Measurements from ENCODE around the gene CERS6. TPM values are rescaled to one million over a fixed set of nuclear protein-coding genes. Genes with fewer than 3 reads are reported as not detected.

CERS6 gene
- total RNA-seq, 1 donor from 2014 or later: 21.8 TPM

GRCh38 chr2:168424971-168425370, 31.1 kb upstream of the CERS6 start:
- TF ChIP-seq, protein P1, sequence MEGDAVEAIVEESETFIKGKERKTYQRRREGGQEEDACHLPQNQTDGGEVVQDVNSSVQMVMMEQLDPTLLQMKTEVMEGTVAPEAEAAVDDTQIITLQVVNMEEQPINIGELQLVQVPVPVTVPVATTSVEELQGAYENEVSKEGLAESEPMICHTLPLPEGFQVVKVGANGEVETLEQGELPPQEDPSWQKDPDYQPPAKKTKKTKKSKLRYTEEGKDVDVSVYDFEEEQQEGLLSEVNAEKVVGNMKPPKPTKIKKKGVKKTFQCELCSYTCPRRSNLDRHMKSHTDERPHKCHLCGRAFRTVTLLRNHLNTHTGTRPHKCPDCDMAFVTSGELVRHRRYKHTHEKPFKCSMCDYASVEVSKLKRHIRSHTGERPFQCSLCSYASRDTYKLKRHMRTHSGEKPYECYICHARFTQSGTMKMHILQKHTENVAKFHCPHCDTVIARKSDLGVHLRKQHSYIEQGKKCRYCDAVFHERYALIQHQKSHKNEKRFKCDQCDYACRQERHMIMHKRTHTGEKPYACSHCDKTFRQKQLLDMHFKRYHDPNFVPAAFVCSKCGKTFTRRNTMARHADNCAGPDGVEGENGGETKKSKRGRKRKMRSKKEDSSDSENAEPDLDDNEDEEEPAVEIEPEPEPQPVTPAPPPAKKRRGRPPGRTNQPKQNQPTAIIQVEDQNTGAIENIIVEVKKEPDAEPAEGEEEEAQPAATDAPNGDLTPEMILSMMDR (IDR thresholded peaks at IDR 0.05): no peak
- ATAC-seq (no peak), DNase-seq (no peak)
- Histone ChIP-seq H3K36me3 (no peaks in the 10 kb centered on the region), H3K9me3 (no peaks in the 10 kb centered on the region), H3K27me3 (ENCODE audit: low read depth) (no peaks in the 10 kb centered on the region), H3K4me1 (no peaks in the 10 kb centered on the region), H3K4me3 (no peak overlapping the region), H3K27ac (no peak overlapping the region)
- intact Hi-C loops (cut with DNase I): no loop called here

DNA sequence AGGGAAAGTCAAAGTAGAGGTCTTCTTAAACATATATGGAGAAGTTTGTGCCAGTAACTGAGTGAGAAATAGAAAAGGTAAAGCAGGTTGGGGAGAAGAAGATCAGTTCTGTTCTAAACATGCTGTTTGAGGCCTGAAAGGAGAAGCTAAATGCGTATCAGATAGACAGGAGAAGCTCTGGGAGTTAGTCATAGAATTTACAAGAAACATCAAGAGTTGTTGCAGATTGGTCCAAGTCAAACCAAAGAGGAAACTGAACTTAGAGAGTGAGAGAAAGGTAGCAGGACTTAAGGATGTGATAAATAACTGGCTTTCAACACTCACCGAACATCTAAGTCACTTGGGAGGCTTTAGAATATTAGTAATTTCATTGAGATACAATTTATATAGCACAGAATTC, 29.2 kb upstream of the CERS6 start:
- TF ChIP-seq, protein P1 (IDR thresholded peaks at IDR 0.05): no peak
- no peak for ATAC-seq
- no peak overlapping the region for H3K27ac ChIP-seq
- H3K9me3 ChIP-seq: no peaks in the 10 kb centered on the region
- no peak for DNase-seq
- H3K36me3 ChIP-seq: no peaks in the 10 kb centered on the region
- no peaks in the 10 kb centered on the region for H3K27me3 ChIP-seq (ENCODE audit: low read depth)
- no peaks in the 10 kb centered on the region for H3K4me1 ChIP-seq
- intact Hi-C loops (cut with DNase I): no loop called here
- H3K4me3 ChIP-seq: no peak overlapping the region

GRCh38 chr2:168427451-168427850, 28.6 kb upstream of the CERS6 start:
- Histone ChIP-seq H3K27me3 (ENCODE audit: low read depth) (no peaks in the 10 kb centered on the region), H3K9me3 (no peaks in the 10 kb centered on the region), H3K4me1 (no peaks in the 10 kb centered on the region), H3K27ac (no peak overlapping the region), H3K4me3 (no peak overlapping the region), H3K36me3 (no peaks in the 10 kb centered on the region)
- TF ChIP-seq, protein P1 (IDR thresholded peaks at IDR 0.05): no peak
- intact Hi-C loops (cut with DNase I): no loop called here
- ATAC-seq: no peak
- no peak for DNase-seq

DNA sequence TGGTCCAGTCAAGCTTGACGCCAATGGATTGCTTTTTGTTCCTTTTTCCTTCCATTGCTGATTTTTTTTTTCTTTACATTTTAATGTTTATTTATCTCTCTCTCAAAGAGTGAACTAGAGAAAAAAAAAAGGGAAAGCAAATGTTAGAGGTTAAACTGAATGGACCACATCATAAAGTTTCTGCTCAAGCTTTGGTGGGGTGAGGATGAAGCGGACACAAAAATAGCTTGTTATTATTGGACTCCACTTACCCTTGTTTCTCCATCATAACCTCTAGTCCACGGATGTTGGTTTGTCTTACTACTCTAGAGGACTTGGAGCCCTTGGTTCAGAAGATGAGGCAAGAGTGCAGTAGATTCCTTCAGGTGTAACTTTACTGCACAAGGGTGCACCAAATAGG, 27.6 kb upstream of the CERS6 start:
- H3K27me3 ChIP-seq (ENCODE audit: low read depth): no peaks in the 10 kb centered on the region
- no peak for ATAC-seq
- TF ChIP-seq, protein P1 (IDR thresholded peaks at IDR 0.05): no peak
- H3K27ac ChIP-seq: no peak overlapping the region
- no peaks in the 10 kb centered on the region for H3K36me3 ChIP-seq
- H3K4me3 ChIP-seq: no peak overlapping the region
- H3K9me3 ChIP-seq: no peaks in the 10 kb centered on the region
- no peaks in the 10 kb centered on the region for H3K4me1 ChIP-seq
- no peak for DNase-seq
- intact Hi-C loops (cut with DNase I): no loop called here

GRCh38 chr2:168429988-168430387, 26.1 kb upstream of the CERS6 start:
- H3K9me3 ChIP-seq: no peaks in the 10 kb centered on the region
- DNase-seq (no peak), ATAC-seq (no peak)
- no peak overlapping the region for H3K27ac ChIP-seq
- no peak overlapping the region for H3K4me3 ChIP-seq
- H3K4me1 ChIP-seq: no peaks in the 10 kb centered on the region
- intact Hi-C loops (cut with DNase I): no loop called here
- H3K36me3 ChIP-seq: no peaks in the 10 kb centered on the region
- no peaks in the 10 kb centered on the region for H3K27me3 ChIP-seq (ENCODE audit: low read depth)
- TF ChIP-seq, protein P1 (IDR thresholded peaks at IDR 0.05): no peak

DNA sequence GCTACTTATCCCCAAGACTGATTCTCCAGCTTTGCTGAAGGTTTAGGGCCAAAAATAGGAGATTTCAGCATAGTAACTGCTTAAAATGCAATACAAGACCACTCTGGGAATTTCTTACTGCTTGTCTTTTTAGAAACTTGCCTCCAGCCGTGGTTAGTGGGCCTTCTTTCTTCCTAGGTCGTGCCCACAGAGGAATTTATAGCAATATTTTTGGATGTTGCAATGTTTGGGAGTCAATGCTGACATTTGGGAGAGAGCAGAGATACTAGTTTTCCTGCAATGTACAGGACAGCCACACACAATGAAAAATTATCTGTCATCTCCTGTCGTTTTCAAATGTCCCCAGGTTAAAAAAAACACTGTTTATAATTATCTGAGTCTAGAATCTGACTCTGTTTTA, 25.6 kb upstream of the CERS6 start:
- ATAC-seq: no peak

More for the DNA sequence above, 25.6 kb upstream of the CERS6 start:
- TF ChIP-seq, protein P1 (IDR thresholded peaks at IDR 0.05): no peak
- no peak overlapping the region for H3K4me3 ChIP-seq
- no peaks in the 10 kb centered on the region for H3K36me3 ChIP-seq
- no peaks in the 10 kb centered on the region for H3K27me3 ChIP-seq (ENCODE audit: low read depth)
- H3K9me3 ChIP-seq: no peaks in the 10 kb centered on the region
- no peak for DNase-seq
- H3K27ac ChIP-seq: no peak overlapping the region
- no peaks in the 10 kb centered on the region for H3K4me1 ChIP-seq
- intact Hi-C loops (cut with DNase I): no loop called here
